Trophoblast cell (in vitro differentiated cells and primary cell): ENCODE measurements around the gene SYNC.

Source experiments
- DNase-seq, 2 donors: peaks; one replicate each; pipeline ENCODE4 v3.0.0-alpha.2; 2016
- H2AFZ ChIP-seq: 2 replicates; pipeline ENCODE4 v1.6.1; 2013; ENCODE audit warnings: low read length, moderate library complexity, mild to moderate bottlenecking; ENCODE audit not compliant: insufficient read depth, poor library complexity
- H2AK5ac ChIP-seq: 2 replicates; pipeline ENCODE4 v1.6.1; 2013; ENCODE audit warnings: mild to moderate bottlenecking, low read length
- H2BK120ac ChIP-seq: 2 replicates; pipeline ENCODE4 v1.6.1; 2013; ENCODE audit warnings: low read length, mild to moderate bottlenecking, moderate library complexity; ENCODE audit not compliant: insufficient read depth, poor library complexity
- H2BK12ac ChIP-seq: 2 replicates; pipeline ENCODE4 v1.6.1; 2013; ENCODE audit warnings: mild to moderate bottlenecking, low read length, moderate library complexity
- H2BK5ac ChIP-seq: 2 replicates; pipeline ENCODE4 v1.6.1; 2013; ENCODE audit warnings: low read length, low read depth, moderate library complexity, mild to moderate bottlenecking; ENCODE audit not compliant: poor library complexity
- H3K14ac ChIP-seq: 2 replicates; pipeline ENCODE4 v1.6.1; 2013; ENCODE audit warnings: mild to moderate bottlenecking, low read length
- H3K18ac ChIP-seq: 2 replicates; pipeline ENCODE4 v1.6.1; 2013; ENCODE audit warnings: mild to moderate bottlenecking, low read length
- H3K23ac ChIP-seq: 2 replicates; pipeline ENCODE4 v1.6.1; 2013; ENCODE audit warnings: low read length
- H3K27ac ChIP-seq: 2 replicates; pipeline ENCODE4 v1.5.1; 2013; ENCODE audit warnings: low read depth, mild to moderate bottlenecking, inconsistent platforms, low read length, moderate library complexity
- H3K27me3 ChIP-seq: 2 replicates; pipeline ENCODE4 v1.6.1; 2013; ENCODE audit warnings: inconsistent platforms, mild to moderate bottlenecking, low read length, moderate library complexity; ENCODE audit not compliant: insufficient read depth
- H3K36me3 ChIP-seq, 2 experiments: 1 replicate in 1 of 2; 2 replicates in 1 of 2; pipeline ENCODE4 v1.6.1; 2013; ENCODE audit warnings: low read length in 2 of 2, mild to moderate bottlenecking in 2 of 2, moderate library complexity in 1 of 2; ENCODE audit not compliant: insufficient read depth in 2 of 2, control insufficient read depth in 1 of 2
- H3K4ac ChIP-seq: 2 replicates; pipeline ENCODE4 v1.6.1; 2013; ENCODE audit warnings: low read depth, mild to moderate bottlenecking, low read length, moderate library complexity
- H3K4me1 ChIP-seq, 2 experiments: 1 replicate in 1 of 2; 2 replicates in 1 of 2; pipeline ENCODE4 v1.6.1; 2013; ENCODE audit warnings: low read length in 2 of 2, mild to moderate bottlenecking in 2 of 2, moderate library complexity in 1 of 2; ENCODE audit not compliant: insufficient read depth in 2 of 2, control insufficient read depth in 1 of 2
- H3K4me2 ChIP-seq: 2 replicates; pipeline ENCODE4 v1.6.1; 2013; ENCODE audit warnings: inconsistent platforms, mild to moderate bottlenecking, low read length, moderate library complexity
- H3K4me3 ChIP-seq: 2 replicates; pipeline ENCODE4 v1.5.1; 2013; ENCODE audit warnings: mild to moderate bottlenecking, low read depth, low read length, inconsistent platforms
- H3K79me1 ChIP-seq: one replicate; pipeline ENCODE4 v1.6.1; 2013; ENCODE audit warnings: low read length
- H3K79me2 ChIP-seq: 2 replicates; pipeline ENCODE4 v1.6.1; 2013; ENCODE audit warnings: low read length, mild to moderate bottlenecking; ENCODE audit not compliant: control insufficient read depth, insufficient read depth, poor library complexity
- H3K9ac ChIP-seq: 2 replicates; pipeline ENCODE4 v1.6.1; 2013; ENCODE audit warnings: mild to moderate bottlenecking, low read length
- H3K9me3 ChIP-seq: 2 replicates; pipeline ENCODE4 v1.6.1; 2013; ENCODE audit warnings: low read depth, mild to moderate bottlenecking, control low read depth, inconsistent platforms, low read length; ENCODE audit not compliant: insufficient read depth
- H4K12ac ChIP-seq: 2 replicates; pipeline ENCODE4 v1.6.1; 2013; ENCODE audit warnings: low read depth, mild to moderate bottlenecking, low read length, moderate library complexity
- H4K8ac ChIP-seq: 2 replicates; pipeline ENCODE4 v1.6.1; 2013; ENCODE audit warnings: low read depth, mild to moderate bottlenecking, low read length, moderate library complexity
- H4K91ac ChIP-seq: one replicate; pipeline ENCODE4 v1.6.1; 2013; ENCODE audit warnings: low read depth, mild to moderate bottlenecking, low read length, moderate library complexity
- WGBS: extraction: QIAGEN DNeasy Blood & Tissue Kit; methylation state at CpG from one replicate; pipeline ENCODE4 v1.1.7; 2013; ENCODE audit warnings: missing lambda C conversion rate; ENCODE audit not compliant: insufficient read length, insufficient coverage; ENCODE audit errors: extremely low coverage; 5-methylcytosine and 5-hydroxymethylcytosine counted together

The SYNC gene

GRCh38 chr1:32709476-32709875 is 6.9 kb upstream of the SYNC start:
- H3K9me3 ChIP-seq: no peaks in the 10 kb centered on the region
- no peak overlapping the region for H4K91ac ChIP-seq
- H3K79me2 ChIP-seq: no peaks in the 10 kb centered on the region
- no peak overlapping the region for H2BK5ac ChIP-seq
- H2BK120ac ChIP-seq: no peak overlapping the region
- H3K9ac ChIP-seq: no peak overlapping the region
- no peak overlapping the region for H4K8ac ChIP-seq
- H3K27ac ChIP-seq: no peak overlapping the region
- no peak overlapping the region for H3K4me2 ChIP-seq
- no peak overlapping the region for H3K14ac ChIP-seq
- H2BK12ac ChIP-seq: no peak overlapping the region
- H3K79me1 ChIP-seq: peaks cover 2% of the 10 kb centered on the region
- no peak overlapping the region for H3K4me3 ChIP-seq
- H2AFZ ChIP-seq: no peak overlapping the region
- no peak overlapping the region for H3K23ac ChIP-seq
- H4K12ac ChIP-seq: no peak overlapping the region
- DNase-seq: no peak
- H3K18ac ChIP-seq: no peak overlapping the region
- H3K4me1 ChIP-seq: no peaks in the 10 kb centered on the region
- H3K4ac ChIP-seq: no peak overlapping the region
- H3K27me3 ChIP-seq: no peaks in the 10 kb centered on the region
- no CpG with 5 or more reads among the region's 5 CpGs for WGBS
- no peak overlapping the region for H2AK5ac ChIP-seq
- H3K36me3 ChIP-seq: no peaks in the 10 kb centered on the region

GRCh38 chr1:32709075-32709474 is 6.5 kb upstream of the SYNC start:
- Histone ChIP-seq H3K14ac (no peak overlapping the region), H2BK12ac (no peak overlapping the region), H4K91ac (no peak overlapping the region), H3K27ac (no peak overlapping the region), H2AFZ (no peak overlapping the region), H2BK120ac (no peak overlapping the region), H3K79me1 (peaks cover 5% of the 10 kb centered on the region), H4K8ac (no peak overlapping the region), H3K4me3 (no peak overlapping the region), H2BK5ac (no peak overlapping the region), H2AK5ac (no peak overlapping the region), H3K36me3 (no peaks in the 10 kb centered on the region), H3K23ac (no peak overlapping the region), H4K12ac (no peak overlapping the region), H3K4me1 (peaks cover 1 to 2% of the 10 kb centered on the region in 2 experiments), H3K4ac (no peak overlapping the region), H3K9me3 (no peaks in the 10 kb centered on the region), H3K4me2 (no peak overlapping the region), H3K18ac (no peak overlapping the region), H3K9ac (no peak overlapping the region), H3K27me3 (no peaks in the 10 kb centered on the region), H3K79me2 (no peaks in the 10 kb centered on the region)
- no peak for DNase-seq
- no CpG with 5 or more reads among the region's 2 CpGs for WGBS

DNA sequence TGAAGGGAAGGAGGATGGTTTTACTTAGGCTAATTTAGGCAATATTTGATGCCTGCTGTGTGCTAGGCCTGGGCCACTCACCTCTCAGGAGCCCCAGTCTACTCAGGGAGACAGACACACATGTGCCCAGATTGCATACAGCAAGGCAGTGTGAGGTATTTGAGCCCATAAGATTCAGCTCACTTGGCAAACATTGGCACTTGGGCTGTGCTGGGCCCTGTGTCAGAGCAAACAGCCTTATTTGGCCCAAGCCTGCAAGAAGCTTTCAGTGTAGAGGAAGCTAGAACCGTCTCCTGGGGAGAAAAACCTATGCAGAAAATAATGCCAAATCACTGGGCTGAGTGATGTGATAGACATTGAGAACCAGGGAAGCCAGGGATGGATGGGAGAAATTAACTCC is 3.9 kb upstream of the SYNC start:
- H3K9me3 ChIP-seq: no peaks in the 10 kb centered on the region
- no peak overlapping the region for H4K91ac ChIP-seq
- H3K79me2 ChIP-seq: peaks cover 12% of the 10 kb centered on the region
- no peak overlapping the region for H2BK5ac ChIP-seq
- H3K4me3 ChIP-seq: no peak overlapping the region
- no peak overlapping the region for H3K4me2 ChIP-seq
- no peak overlapping the region for H3K23ac ChIP-seq
- H3K18ac ChIP-seq: no peak overlapping the region
- H4K8ac ChIP-seq: no peak overlapping the region
- H3K79me1 ChIP-seq: peaks cover 23% of the 10 kb centered on the region
- no peak overlapping the region for H4K12ac ChIP-seq
- no peak overlapping the region for H3K14ac ChIP-seq
- H3K9ac ChIP-seq: no peak overlapping the region
- no peaks in the 10 kb centered on the region for H3K36me3 ChIP-seq
- no peak overlapping the region for H2AK5ac ChIP-seq
- no peak overlapping the region for H2BK120ac ChIP-seq
- DNase-seq: no peak
- WGBS: no CpG with 5 or more reads among the region's 1 CpG
- no peak overlapping the region for H2BK12ac ChIP-seq
- no peak overlapping the region for H3K27ac ChIP-seq
- H3K27me3 ChIP-seq: no peaks in the 10 kb centered on the region
- peaks cover 20 to 24% of the 10 kb centered on the region in 2 experiments for H3K4me1 ChIP-seq
- H2AFZ ChIP-seq: no peak overlapping the region
- H3K4ac ChIP-seq: no peak overlapping the region

GRCh38 chr1:32705516-32705915 is 2.9 kb upstream of the SYNC start:
- peaks cover 23 to 26% of the 10 kb centered on the region in 2 experiments for H3K4me1 ChIP-seq
- H3K79me2 ChIP-seq: peaks cover 12% of the 10 kb centered on the region
- no peak overlapping the region for H4K91ac ChIP-seq
- no peak overlapping the region for H3K9ac ChIP-seq
- H3K4me2 ChIP-seq: no peak overlapping the region
- H3K4ac ChIP-seq: no peak overlapping the region
- H2BK120ac ChIP-seq: no peak overlapping the region
- H2BK5ac ChIP-seq: no peak overlapping the region
- H3K36me3 ChIP-seq: no peaks in the 10 kb centered on the region
- DNase-seq: no peak
- peaks cover 23% of the 10 kb centered on the region for H3K79me1 ChIP-seq
- no peak overlapping the region for H2BK12ac ChIP-seq
- no peak overlapping the region for H3K14ac ChIP-seq
- no peak overlapping the region for H3K27ac ChIP-seq
- H2AFZ ChIP-seq: no peak overlapping the region
- no peak overlapping the region for H4K8ac ChIP-seq
- H4K12ac ChIP-seq: no peak overlapping the region
- no CpG with 5 or more reads among the region's 7 CpGs for WGBS
- H3K23ac ChIP-seq: no peak overlapping the region
- no peak overlapping the region for H3K4me3 ChIP-seq
- no peak overlapping the region for H3K18ac ChIP-seq
- H3K27me3 ChIP-seq: no peaks in the 10 kb centered on the region
- no peak overlapping the region for H2AK5ac ChIP-seq
- no peaks in the 10 kb centered on the region for H3K9me3 ChIP-seq
